PC-3 (cell line): ENCODE data around the gene FLNB. TPM values are rescaled to one million over a fixed set of nuclear protein-coding genes. Genes with fewer than 3 reads are reported as not detected.
A peak's percentile ranks its signal among the peaks of the same experiment; 100 is the strongest.

Experiments
- ATAC-seq: fragments of 200-7000 bp; cut with Tn5 transposase; 2 replicates; pipeline ENCODE4 v1.9.1; 2020; ENCODE audit warnings: mild to moderate bottlenecking, moderate library complexity
- BruUV-seq: library from RNA; stranded (reverse); fragments of 400-500 nt; replicated peaks from 2 replicates; lab custom pipeline; 2021; lab: Mats Ljungman, UMichigan
- CTCF ChIA-PET: fragments of 300-600 bp; sonication (Branson Sonifier 250); formaldehyde crosslinking; loops from one replicate; lab custom pipeline; 2022; ENCODE audit warnings: antibody characterized with exemption; lab: Charles Lee
- POLR2A ChIA-PET: fragments of 300-600 bp; sonication (Branson Sonifier 250); formaldehyde crosslinking; loops from one replicate; lab custom pipeline; 2022; ENCODE audit warnings: antibody characterized with exemption; ENCODE audit not compliant: unreplicated experiment; lab: Charles Lee
- DNase-seq: peaks from one replicate; pipeline ENCODE4 v3.0.0-alpha.2; 2015
- H2AFZ ChIP-seq: fragments of 300-600 bp; sonication (generic); 2 replicates; pipeline ENCODE4 v1.6.0; 2016; ENCODE audit warnings: antibody characterized with exemption, low read length
- H3F3A ChIP-seq: fragments of 300-600 bp; sonication (generic); one replicate; pipeline ENCODE4 v1.6.0; 2017; ENCODE audit warnings: antibody characterized with exemption, low read length, control low read depth, mild to moderate bottlenecking; ENCODE audit not compliant: unreplicated experiment
- H3K27ac ChIP-seq: fragments of 300-600 bp; sonication (generic); 2 replicates; pipeline ENCODE4 v1.5.1; 2016; ENCODE audit warnings: mild to moderate bottlenecking, low read length
- H3K27me3 ChIP-seq: fragments of 300-600 bp; sonication (generic); 2 replicates; pipeline ENCODE4 v1.6.1; 2016; ENCODE audit warnings: low read length, mixed read lengths
- H3K36me3 ChIP-seq: fragments of 300-600 bp; sonication (generic); 2 replicates; pipeline ENCODE4 v1.6.1; 2016; ENCODE audit warnings: low read depth, mixed run types, low read length, mixed read lengths
- H3K4me1 ChIP-seq: fragments of 300-600 bp; sonication (generic); 2 replicates; pipeline ENCODE4 v1.5.1; 2016; ENCODE audit warnings: low read length; ENCODE audit not compliant: insufficient read depth
- H3K4me2 ChIP-seq: fragments of 300-600 bp; sonication (generic); 2 replicates; pipeline ENCODE4 v1.6.0; 2016; ENCODE audit warnings: low read length
- H3K4me3 ChIP-seq: fragments of 300-600 bp; sonication (generic); 2 replicates; pipeline ENCODE4 v1.5.1; 2016; ENCODE audit warnings: mild to moderate bottlenecking, low read length, mixed read lengths
- H3K79me2 ChIP-seq: fragments of 300-600 bp; sonication (generic); 2 replicates; pipeline ENCODE4 v1.6.1; 2017; ENCODE audit warnings: low read length, mixed read lengths
- H3K9ac ChIP-seq: fragments of 300-600 bp; sonication (generic); 2 replicates; pipeline ENCODE4 v1.6.0; 2016; ENCODE audit warnings: mild to moderate bottlenecking, low read length
- H3K9me2 ChIP-seq: fragments of 300-600 bp; sonication (generic); replicated peaks from 2 replicates; pipeline ENCODE4 v1.6.1; 2016; ENCODE audit warnings: mixed run types, low read length, mixed read lengths
- H3K9me3 ChIP-seq: fragments of 300-600 bp; sonication (generic); 2 replicates; pipeline ENCODE4 v1.6.1; 2016; ENCODE audit warnings: low read length, mixed read lengths
- H4K20me1 ChIP-seq: fragments of 300-600 bp; sonication (generic); 2 replicates; pipeline ENCODE4 v1.6.1; 2016; ENCODE audit warnings: low read length, mixed read lengths
- CTCF ChIP-seq: fragments of 300-600 bp; sonication (generic); conservative IDR thresholded peaks from 2 replicates; pipeline ENCODE4 v1.5.1; 2017; ENCODE audit warnings: antibody characterized with exemption, low read depth, mild to moderate bottlenecking, low read length
- EZH2 ChIP-seq: fragments of 300-600 bp; sonication (generic); IDR thresholded peaks from one replicate; pipeline ENCODE4 v1.6.1; 2017; ENCODE audit warnings: antibody characterized with exemption, mild to moderate bottlenecking, low read length; ENCODE audit not compliant: unreplicated experiment
- EZH2phosphoT487 ChIP-seq: fragments of 300-600 bp; sonication (generic); IDR thresholded peaks from 2 replicates; pipeline ENCODE4 v1.6.1; 2018; ENCODE audit warnings: mild to moderate bottlenecking, antibody characterized with exemption, low read length, borderline replicate concordance
- intact Hi-C: fragments of 100-400 bp; cut with micrococcal nuclease; formaldehyde crosslinking; loops from 2 replicates; pipeline ENCODE4 v1.9.0; 2023
- total RNA-seq: library from RNA; depleted of rRNA; stranded (reverse); fragments of >200 nt; gene quantifications from 2 replicates; pipeline ENCODE4 v1.2.3, GENCODE V29; 2014

The FLNB gene
- total RNA-seq, 1 experiment from 2014 or later: 505 TPM

GRCh38 chr3:58175187-58175436, 166.9 kb downstream of the FLNB start:
- intact Hi-C loops: loop anchor here (5.0 kb wide), 1 partner anchor 223 kb away; no protein-coding TSS in a partner anchor
- H3K79me2 ChIP-seq: no peaks in the 10 kb centered on the region
- H3K9me2 ChIP-seq: no peaks in the 10 kb centered on the region
- ATAC-seq: no peak
- BruUV-seq: no TSS peak
- peaks cover 24% of the 10 kb centered on the region for H3K4me1 ChIP-seq
- H3K27me3 ChIP-seq: no peaks in the 10 kb centered on the region
- no peak overlapping the region for H3K4me2 ChIP-seq
- DNase-seq: no peak
- peaks cover 9% of the 10 kb centered on the region for H3F3A ChIP-seq
- no peak overlapping the region for H3K9ac ChIP-seq
- no peaks in the 10 kb centered on the region for H4K20me1 ChIP-seq
- no peak overlapping the region for H3K4me3 ChIP-seq
- no peaks in the 10 kb centered on the region for H3K9me3 ChIP-seq
- H2AFZ ChIP-seq: no peak overlapping the region
- ChIA-PET CTCF (no interaction called here), POLR2A (no interaction called here)
- peaks cover 19% of the 10 kb centered on the region; the same call in 1 of the 2 replicates for H3K36me3 ChIP-seq
- TF ChIP-seq EZH2 (no peak), EZH2phosphoT487 (no peak), CTCF (no peak)
- H3K27ac ChIP-seq: 0 out of 2 replicates have a peak overlapping the region, but pooled peaks have one; percentile 6

GRCh38 chr3:58175437-58176184, 167.4 kb downstream of the FLNB start:
- intact Hi-C loops: loop anchor here (5.0 kb wide), 1 partner anchor 223 kb away; no protein-coding TSS in a partner anchor
- 0 out of 2 replicates have a peak overlapping the region, but pooled peaks have one; percentile 6 for H3K27ac ChIP-seq
- no peaks in the 10 kb centered on the region for H4K20me1 ChIP-seq
- no TSS peak for BruUV-seq
- H3K36me3 ChIP-seq: peaks cover 14% of the 10 kb centered on the region; the same call in 1 of the 2 replicates
- DNase-seq (no peak), ATAC-seq (peak; percentile 1; the same call in 1 of the 2 replicates)
- ChIA-PET POLR2A (no interaction called here), CTCF (no interaction called here)
- H3K4me1 ChIP-seq: peaks cover 24% of the 10 kb centered on the region
- H3K9me3 ChIP-seq: no peaks in the 10 kb centered on the region
- H3K79me2 ChIP-seq: no peaks in the 10 kb centered on the region
- peaks cover 9% of the 10 kb centered on the region for H3F3A ChIP-seq
- no peak overlapping the region for H3K9ac ChIP-seq
- no peaks in the 10 kb centered on the region for H3K9me2 ChIP-seq
- H3K27me3 ChIP-seq: no peaks in the 10 kb centered on the region
- no peak overlapping the region for H3K4me3 ChIP-seq
- H3K4me2 ChIP-seq: no peak overlapping the region
- TF ChIP-seq EZH2 (no peak), EZH2phosphoT487 (no peak), CTCF (no peak)
- no peak overlapping the region for H2AFZ ChIP-seq

- no peak overlapping the region for H2AFZ ChIP-seq
- peaks cover 9% of the 10 kb centered on the region for H3F3A ChIP-seq
- H3K36me3 ChIP-seq: peaks cover 8% of the 10 kb centered on the region; the same call in 1 of the 2 replicates
- H3K4me2 ChIP-seq: no peak overlapping the region
- no peaks in the 10 kb centered on the region for H3K79me2 ChIP-seq
- no peaks in the 10 kb centered on the region for H4K20me1 ChIP-seq
- no peak for ATAC-seq
- no peaks in the 10 kb centered on the region for H3K9me3 ChIP-seq
- no peak for TF ChIP-seq EZH2phosphoT487
- no peak for TF ChIP-seq CTCF
- no peak for TF ChIP-seq EZH2
- H3K9me2 ChIP-seq: no peaks in the 10 kb centered on the region
- no TSS peak for BruUV-seq
- no peak for DNase-seq
- no peak overlapping the region for H3K27ac ChIP-seq
- H3K4me1 ChIP-seq: peaks cover 30% of the 10 kb centered on the region
- POLR2A ChIA-PET: no interaction called here
- CTCF ChIA-PET: no interaction called here
- no peaks in the 10 kb centered on the region for H3K27me3 ChIP-seq
- no peak overlapping the region for H3K9ac ChIP-seq
- intact Hi-C loops: loop anchor here (5.0 kb wide), 1 partner anchor 224 kb away; no protein-coding TSS in a partner anchor
- H3K4me3 ChIP-seq: no peak overlapping the region
These were observed 167.9 kb downstream of the FLNB start for GRCh38 chr3:58176185-58176530.
